ENCODE data around the gene LRFN2.

Gene LRFN2

DNA sequence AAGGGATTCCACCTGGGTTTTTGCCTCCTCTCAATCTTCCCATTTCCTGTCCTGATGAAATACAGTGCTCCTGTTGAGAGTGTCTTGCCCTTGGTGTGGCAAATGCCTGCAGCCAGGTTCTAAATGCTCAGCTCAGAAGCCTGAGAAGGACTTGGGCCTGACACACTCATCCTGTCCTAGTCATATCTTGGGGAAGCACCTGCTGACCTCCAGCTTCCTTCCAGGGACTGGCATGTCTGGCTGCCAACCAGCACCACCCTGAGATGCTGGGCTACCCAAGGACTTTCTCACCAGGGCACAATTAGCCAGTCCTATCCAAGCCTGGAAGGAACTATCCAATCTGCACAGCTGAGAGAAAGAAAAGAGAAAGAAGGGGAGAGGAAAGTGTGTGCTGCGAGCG is 43.4 kb downstream of the LRFN2 start:
- DNase-seq (ENCODE audit: low read depth, low spot score) = no peak

DNA sequence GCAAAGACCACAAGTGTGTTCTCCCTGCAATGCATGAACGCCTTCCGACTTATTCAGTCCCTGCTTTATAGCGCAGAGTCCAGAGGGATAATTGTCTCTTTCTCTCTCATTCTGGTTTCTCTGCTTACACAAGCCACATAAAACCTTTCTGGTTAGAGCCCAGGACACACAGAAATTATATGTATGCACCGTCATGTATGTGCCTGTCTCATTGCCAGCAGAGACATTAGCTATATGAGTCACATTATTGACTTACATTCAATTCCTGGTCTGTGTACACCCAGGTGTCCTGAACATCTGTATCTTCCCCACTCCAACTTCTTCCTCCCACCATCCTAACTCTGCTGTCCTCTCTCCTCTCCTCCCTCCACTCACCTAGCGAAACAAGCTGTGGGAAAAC is 44.0 kb downstream of the LRFN2 start:
- DNase-seq (ENCODE audit: low read depth, low spot score) = no peak

DNA sequence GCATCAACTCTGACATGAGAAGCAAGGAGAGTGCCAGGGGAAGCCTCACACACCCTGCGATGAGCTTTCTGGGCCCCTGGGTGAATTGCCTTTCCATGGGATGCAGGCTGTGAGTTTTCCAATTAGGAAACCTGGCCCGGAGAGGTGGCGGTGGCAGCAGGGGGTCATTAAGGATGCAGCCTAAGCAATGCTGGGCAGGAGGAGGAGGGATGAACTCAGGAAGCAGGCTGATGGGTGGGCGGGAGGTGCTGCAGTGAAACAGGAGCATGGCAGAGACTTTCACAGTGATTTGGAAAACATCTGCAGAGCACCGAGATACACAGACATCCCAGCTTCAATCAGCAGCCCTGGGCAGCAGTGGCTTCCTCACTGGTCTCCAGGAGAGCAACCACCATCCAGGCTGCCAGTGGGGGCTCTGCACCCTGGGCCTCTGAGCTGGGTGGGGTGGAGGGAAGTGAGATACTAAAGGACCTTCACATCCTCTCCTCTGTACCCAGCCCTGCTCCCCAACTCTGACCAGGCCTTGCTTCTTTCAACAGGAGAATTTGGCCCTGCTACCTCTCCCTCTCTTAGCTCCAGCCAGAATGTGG is 44.9 kb downstream of the LRFN2 start:
- DNase-seq (ENCODE audit: low read depth, low spot score) = no peak

DNA sequence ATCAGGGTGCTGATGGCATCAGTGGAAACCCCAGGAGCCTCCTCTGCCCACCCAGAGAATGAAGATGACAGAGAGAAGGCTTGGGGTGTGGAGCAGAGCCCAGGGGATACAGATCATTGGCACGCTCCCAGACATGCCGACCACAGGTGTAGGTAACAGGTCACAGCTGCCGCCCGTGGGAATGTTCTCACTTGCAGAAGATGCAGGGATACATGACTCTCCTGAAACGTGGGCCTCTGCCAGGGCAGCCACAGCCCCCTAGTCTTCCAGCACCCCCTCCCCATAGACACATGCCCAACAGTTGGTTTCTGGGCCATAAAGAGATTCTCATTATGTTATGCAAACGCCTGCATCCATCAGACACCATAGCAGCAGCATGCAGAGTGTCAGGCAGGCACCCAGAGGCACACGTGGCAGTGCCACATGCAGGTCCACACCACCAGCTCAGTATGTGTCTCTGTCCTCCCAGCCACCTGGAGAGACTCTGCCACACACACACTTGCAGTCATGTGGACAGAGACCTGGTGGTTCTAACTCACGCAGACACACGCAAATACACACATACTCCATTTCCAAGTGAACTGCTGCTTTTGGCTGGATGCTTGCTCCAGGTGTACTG is 45.5 kb downstream of the LRFN2 start:
- no peak for DNase-seq (ENCODE audit: low read depth, low spot score)

DNA sequence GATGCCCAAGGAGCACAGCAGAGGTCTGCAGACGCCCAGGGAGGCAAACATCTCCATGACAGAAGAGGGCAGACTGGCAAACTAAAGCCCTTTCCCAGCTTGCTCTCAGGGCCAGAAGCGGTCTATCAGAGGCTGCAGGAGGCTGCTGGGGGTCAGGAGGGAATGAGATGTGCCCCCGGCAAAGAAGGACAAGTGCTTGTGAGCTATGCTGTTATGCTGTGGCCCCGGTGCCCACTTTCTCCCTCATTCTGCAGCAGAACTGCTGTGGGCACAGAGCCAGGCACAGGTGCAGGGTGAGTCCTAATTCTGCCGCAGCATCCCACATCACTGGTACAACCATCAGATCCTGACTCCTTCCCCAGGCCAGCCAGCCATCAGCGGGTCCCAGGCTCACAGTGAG is 46.4 kb downstream of the LRFN2 start:
- DNase-seq (ENCODE audit: low read depth, low spot score) = no peak

DNA sequence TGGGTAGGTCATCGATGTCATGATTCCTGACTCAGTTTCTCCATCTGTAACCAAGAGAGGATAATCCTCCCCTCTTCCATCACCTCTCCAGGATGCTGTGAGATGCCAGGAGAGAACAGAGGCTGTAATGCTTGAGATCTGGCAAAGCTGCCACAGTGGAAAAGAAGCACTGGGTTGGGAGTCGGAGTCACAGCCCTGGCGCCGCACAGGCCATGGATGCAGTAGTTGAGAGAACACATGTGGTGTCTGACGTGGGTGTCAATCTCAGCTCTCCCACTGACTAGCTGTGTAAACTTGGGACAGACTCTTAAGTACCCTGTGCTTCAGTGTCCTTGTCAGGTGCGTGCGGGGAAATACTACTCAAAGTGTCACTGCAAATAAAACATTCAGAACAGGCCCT is 47.3 kb downstream of the LRFN2 start:
- DNase-seq (ENCODE audit: low read depth, low spot score) = no peak

DNA sequence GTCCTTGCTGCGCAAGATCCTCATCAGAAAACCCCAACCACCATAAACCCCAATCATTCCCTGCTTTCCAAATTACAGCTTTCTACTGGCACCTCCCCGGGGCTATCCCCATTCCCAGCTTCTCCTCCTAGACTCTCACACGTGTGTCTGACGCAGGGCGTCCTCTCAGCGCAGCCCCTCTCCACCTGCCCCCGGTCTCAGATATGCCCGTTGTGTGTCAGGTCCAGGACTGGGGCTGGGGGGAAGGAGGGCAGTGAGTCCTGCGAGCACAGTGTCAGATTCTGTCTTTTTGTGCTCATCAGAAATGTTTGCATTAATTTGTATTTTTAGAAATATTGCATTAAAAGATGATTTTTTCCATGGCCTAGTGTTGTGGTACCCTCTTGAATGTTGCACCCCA is 48.6 kb downstream of the LRFN2 start:
- no peak for DNase-seq (ENCODE audit: low read depth, low spot score)

DNA sequence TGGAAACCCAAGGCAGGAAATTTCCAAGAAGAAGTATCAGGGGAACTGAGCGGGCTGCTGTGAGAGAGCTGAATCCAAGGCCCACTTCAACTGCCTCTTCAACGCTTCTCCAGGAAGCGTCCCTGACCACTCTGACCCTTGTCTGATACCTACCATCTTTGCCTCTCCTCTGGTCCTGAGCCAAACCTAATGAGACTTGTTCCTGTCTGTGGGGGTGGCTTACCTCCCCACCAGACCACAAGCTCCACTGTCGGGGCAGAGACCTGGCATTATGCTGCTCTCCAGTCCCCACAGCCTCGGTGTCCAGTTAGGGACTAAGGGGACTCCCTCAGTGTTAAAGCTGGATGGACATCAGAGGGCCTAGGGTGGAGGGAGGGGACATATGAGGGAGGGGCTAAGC is 49.7 kb downstream of the LRFN2 start:
- no peak for DNase-seq (ENCODE audit: low read depth, low spot score)

DNA sequence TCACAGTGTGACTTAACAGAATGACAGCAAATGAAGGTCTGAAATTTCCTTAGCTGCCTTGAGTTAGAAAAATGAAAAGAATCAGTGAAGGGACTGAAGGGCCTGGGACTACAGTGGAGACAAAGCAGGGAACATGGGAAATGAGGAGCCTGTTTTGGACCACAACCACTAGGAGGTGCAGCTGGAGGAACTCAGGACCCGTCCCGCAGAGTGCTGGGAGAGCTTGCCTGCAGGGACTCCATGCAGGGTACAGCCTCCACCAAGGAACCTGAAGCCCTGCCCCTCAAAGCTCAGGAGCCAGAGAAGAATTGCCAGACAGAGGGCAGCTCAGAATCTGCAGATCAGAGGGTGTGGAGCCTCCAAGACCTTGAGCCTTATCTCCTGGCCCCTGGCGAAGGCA is 50.7 kb downstream of the LRFN2 start:
- no peak for DNase-seq (ENCODE audit: low read depth, low spot score)

DNA sequence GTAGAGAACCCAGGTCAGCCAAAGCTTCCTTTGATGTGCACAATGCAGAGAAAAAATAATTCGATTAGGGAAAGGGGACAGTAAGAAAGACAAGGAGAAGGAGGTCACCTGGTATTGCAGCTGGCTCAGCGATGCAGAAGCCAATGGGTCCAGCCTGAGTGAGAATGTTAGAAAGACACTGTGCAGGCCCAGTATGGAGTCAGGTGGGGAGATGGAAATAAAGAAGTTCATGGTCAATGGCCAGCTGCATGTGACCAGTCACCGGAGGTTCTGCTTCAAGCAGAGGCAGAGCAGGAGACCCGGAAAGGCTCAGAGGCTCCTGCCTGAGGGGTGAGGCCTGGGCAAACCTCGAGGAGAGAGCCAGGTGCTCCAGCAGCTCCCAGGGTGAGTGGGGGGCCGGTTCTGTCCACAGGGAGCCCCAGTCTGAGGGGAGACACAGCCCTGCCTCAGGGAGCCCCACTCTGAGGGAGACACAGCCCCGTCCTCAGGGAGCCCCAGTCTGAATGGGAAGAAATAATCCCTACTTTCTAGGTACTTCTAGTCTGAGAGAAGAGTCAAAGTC is 51.3 kb downstream of the LRFN2 start:
- no peak for DNase-seq (ENCODE audit: low read depth, low spot score)

DNA sequence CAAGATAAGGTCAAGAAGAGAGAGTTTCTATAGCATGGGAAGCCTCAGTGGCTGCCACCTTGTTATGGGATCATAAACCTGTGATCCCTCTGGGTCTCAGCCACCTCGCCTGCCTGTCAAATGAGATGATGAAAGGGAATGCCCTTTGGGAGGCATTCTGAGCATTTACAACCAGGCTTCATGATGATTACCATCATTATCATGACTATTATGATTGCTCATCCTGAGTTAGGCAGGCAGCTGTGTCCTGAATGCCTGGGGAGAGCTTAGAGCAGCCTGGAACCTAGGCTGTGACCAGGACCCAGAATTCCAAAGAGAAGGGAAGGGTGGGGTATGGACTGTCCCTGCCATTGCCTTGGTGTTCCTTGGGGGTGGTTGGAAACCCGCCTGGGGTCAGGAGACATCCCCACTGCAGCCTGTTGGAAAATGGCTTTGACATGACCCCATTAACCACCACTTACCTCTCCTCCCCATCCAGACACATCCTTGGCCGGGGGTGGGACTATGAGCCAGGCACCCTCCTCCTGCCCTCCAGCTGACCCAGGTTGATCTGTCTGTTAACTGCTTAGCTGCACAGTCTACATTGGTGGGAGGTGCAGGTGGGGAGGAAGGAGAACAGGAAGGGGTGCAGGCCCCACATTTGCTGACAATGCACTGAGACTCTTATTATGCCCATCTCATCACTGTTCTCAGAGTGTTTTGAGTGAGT is 51.9 kb downstream of the LRFN2 start:
- DNase-seq (ENCODE audit: low read depth, low spot score) = no peak

DNA sequence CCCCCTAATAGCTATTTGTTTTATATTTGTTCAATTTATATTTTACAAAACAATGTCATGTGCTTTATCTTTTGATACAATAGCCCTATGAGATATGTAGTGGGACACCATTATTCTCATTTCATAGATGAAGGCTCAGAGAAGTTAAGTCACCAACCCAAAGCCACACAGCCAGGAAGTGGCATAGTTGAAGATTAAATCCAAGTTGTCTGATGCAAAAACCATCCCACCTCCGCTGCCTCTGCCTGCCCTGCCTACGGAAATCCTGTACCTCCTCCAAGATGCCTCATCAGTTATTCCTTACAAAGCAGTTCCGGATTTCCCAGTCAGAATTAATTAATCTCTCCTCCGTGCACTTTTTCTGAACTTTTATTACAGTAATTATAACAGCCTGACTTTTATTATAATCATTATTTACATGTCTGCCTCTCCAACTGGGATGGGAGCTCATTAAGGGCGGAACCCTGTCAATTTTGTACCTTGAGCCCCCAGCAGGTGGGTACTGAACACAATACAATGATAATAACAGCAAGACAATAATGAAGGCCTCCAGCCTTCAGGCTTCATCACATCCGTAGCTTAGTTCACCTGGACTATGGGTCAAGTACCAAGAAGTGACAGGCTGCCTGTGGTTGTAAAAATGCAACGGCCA is 54.7 kb downstream of the LRFN2 start:
- no peak for DNase-seq (ENCODE audit: low read depth, low spot score)

DNA sequence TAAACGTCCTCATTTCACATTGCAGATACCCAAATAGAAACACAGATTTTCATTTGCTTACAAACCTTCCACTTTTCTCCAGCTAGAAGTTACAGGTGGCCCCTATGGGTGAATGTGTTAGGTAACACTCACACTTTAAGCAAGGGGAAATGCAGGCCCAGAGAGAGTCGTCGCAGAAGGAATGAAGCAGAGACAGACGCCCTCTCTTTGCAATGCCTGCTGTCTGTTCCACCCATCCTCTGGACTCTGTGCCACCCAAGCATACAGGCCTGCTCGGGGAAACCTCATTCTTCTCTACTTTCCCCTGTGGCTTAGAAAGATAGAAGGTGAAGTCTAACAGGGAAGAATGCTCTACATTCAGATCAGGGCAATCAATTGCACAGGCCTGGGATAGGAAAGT is 57.2 kb downstream of the LRFN2 start:
- no peak for DNase-seq (ENCODE audit: low read depth, low spot score)

DNA sequence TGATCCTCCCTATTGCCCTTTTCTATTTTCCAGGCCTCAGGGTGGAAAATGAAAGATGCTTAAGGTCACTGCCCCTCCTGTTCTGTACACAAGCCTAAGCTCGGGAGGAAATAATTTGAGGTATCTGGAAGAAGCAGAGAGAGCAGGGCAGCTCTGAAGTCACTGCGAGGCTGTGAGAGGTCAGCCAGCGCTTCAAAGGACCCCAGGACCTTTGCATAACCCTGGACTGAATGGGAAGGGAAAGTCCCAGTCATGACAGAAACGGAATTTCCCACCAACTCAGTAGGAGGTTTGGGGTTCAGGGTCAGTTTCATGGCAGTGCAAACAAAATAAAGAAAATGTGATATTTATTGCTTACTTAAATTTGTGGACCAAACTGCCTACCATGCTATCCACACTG is 58.1 kb downstream of the LRFN2 start:
- DNase-seq (ENCODE audit: low read depth, low spot score) = no peak

DNA sequence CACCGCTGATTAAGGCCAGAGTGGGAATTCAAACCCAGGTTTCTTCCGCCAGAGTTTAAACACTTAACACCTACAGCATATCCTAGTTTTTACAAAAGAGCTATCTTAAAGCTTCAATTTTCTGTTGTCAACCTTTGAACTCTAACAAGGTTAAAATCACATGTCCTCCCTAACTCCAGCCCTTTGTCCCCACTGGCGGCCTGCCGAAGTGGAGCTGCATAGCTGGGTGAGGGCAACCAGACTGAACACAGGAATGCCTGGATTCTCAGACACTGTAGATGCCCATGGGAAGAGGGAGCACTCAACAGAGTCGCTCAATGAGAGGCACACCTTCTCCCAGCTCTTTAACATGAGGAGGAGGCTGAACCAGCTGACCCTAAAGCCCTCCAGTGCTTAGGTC is 59.1 kb downstream of the LRFN2 start:
- no peak for DNase-seq (ENCODE audit: low read depth, low spot score)

DNA sequence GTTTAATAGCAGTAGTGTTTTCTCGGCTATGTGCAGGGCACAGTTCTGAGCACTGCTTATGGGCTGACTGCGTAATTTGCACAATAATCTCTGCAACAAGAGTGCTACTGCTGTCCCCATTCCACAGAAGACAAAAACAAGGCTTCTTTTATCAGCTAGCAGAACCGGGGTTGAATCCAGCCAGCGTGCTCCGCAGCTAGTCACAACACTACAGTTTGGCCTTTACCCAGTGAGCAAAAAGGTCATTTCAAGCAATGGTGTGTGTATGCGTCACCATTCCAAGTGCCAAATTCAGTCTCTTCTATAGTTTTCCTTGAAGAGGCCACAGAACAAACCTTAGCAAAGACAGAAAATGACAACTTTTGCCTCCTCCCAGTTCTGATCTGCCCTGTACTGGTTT is 61.1 kb downstream of the LRFN2 start:
- DNase-seq (ENCODE audit: low read depth, low spot score) = no peak

DNA sequence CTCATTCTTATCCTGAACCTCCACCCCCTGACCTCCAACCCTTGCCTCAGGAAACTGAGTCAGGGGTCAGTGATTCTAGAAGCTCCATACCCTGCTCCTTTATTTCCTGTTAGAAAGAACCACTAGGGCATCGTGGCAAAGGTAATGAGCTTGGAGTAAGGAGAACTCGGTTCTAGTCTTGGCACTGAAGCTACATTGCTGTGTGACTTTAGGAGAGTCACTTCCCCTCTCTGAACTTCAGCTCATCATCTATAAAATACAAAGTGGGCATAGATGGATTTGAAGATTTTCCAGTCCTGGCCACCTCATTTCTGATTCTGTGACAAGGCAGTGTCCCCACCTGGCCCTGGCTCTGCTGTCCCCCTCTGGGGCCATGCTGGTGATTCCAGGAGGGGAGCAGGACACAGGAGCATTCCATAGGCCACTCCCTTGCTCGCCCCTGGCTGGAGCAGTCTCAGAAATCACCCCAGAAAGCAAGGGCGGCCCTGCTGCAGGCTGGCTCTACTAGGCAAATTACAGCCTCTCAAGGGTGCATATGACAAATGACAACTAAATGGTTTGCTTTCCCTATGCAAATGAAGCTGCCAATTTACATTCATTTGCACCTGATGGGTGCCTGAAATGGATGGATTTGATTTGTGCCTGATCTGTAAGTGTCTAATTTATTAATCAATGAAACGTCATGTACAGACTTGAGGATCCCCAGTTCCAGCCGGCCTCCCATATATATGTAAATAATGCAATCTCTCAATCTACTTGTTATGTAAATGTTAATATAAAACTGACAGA is 62.2 kb downstream of the LRFN2 start:
- no peak for DNase-seq (ENCODE audit: low read depth, low spot score)

DNA sequence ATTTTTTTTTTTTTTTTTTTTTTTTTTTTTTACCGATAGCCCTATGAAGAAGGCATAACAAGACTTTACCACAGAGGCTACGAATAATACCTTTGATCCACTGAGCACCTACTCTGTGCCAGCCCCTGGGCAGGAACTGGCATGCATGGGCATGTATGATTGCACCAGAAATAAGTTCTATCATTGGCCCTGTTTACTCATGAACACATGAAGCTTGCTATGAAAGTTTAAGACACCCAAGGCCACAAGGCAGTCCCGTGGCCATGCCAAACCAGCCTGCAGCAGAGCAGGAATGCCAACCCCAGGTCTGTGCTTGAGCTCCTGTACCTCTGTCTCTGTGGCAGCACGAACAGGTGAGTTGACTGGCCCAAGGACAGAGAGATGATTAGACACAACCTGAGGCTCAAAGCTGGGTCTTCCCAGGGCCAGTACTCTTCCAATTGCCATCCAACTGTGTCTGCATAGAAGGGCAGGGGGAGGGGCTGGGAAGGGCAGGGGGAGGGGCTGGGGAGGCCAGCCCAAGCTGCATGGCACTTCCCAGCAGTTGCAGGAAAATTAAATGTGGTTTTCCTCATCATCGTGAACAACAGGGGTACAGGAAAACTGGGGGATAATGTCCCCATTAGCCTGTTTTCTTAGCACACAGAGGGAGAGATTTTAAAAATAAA is 63.5 kb downstream of the LRFN2 start:
- no peak for DNase-seq (ENCODE audit: low read depth, low spot score)

DNA sequence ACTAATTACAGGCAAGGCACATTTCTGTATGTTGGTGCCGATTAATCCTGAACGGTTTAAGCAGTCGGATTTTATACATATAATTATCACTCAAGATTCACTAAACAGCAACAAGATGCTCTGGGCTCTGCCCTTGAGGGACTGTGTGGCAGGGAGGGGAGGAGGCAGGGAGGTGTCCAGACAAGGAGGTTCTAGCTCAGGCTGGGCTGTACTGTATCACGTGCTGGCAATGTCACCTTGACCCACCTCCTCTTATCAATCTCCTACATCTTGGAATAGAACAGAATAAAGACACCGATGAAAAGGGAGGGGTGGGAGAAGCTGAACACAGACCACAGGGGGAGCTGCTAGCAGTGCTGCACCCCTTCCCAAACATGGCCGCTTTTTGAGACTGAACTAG is 65.7 kb downstream of the LRFN2 start:
- DNase-seq (ENCODE audit: low read depth, low spot score) = no peak

DNA sequence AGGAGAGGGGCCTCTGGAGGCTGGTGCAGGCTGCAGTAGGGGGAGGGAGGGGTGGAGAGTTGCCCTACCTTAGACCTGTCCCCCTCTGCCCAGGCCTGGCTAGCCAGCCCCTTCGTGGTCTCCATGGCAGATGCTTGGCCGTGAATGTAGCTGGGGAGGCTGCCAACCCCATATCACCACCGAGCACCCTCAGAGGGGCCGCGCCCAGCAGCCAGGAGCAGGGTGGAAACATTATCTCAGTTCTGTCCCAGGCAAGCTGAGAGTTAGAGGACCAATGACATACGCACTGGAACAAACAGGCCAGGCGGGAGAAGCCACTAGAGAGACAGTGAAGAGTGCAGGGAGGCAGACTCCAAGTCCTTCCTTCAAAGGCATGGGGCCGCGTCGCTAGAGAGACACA is 66.5 kb downstream of the LRFN2 start:
- DNase-seq (ENCODE audit: low read depth, low spot score) = no peak

DNA sequence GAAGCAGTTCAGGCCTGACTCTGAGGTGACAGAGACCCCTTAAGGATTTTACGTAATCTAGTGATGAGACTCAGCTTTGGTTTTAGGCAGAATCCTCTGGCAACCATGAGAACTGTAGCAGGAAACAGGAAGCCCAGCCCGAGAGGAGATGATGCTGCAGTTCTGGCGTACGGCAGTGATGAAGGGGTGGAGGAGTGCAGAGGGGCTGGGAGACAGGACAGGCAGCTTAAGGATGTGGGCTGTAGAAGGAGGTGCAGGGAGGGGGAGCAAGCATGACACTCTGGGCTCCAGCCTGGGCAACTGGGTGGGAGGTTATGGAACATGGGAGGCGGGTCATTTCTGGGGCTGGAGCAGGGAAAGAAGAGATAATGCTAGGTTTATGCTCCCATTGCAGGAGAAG is 67.1 kb downstream of the LRFN2 start:
- DNase-seq (ENCODE audit: low read depth, low spot score) = no peak

All from smooth muscle cell of the brain vasculature (primary cell).